Upper lobe of left lung (tissue), 4 donors: ENCODE measurements around the gene C4orf33.

Experiments used
- CTCF ChIP-seq, 6 experiments: fragments of 450-650 bp in 4 of 6; fragments of 200-600 bp in 2 of 6; sonication (generic) in 2 of 6; IDR thresholded peaks; one replicate each; pipeline ENCODE4 v1.5.1; 2016 to 2019; ENCODE audit warnings: antibody characterized with exemption in 6 of 6
- EP300 ChIP-seq, 4 donors: sonication (generic); formaldehyde crosslinking; IDR thresholded peaks; one replicate each; pipeline ENCODE4 v1.5.1; 2017; ENCODE audit warnings: antibody characterized with exemption in 4 of 4, control low read depth in 2 of 4

- TF ChIP-seq EP300 (IDR thresholded peaks at IDR 0.05), result no peak
- TF ChIP-seq CTCF (IDR thresholded peaks at IDR 0.05), result no peak
These were observed 54.0 kb downstream of the C4orf33 start for GRCh38 chr4:129149906-129150305.
